AG08396 (cell line): ENCODE measurements around the gene BCAM.
"Not testable (repeated sequence)": the region's sequence is repeated elsewhere in the genome, so short reads cannot be mapped to it uniquely, and the experiment has no call there.

Experiments
- DNase-seq: peaks from one replicate; pipeline ENCODE4 v3.0.0; 2012; ENCODE audit warnings: low spot score, mixed read lengths

BCAM gene

GRCh38 chr19:44817725-44818465, 9.0 kb downstream of the BCAM start:
- no peak for DNase-seq

- no peak for DNase-seq
Observed at GRCh38 chr19:44818466-44819031, 9.6 kb downstream of the BCAM start.

GRCh38 chr19:44819246-44819832, 10.4 kb downstream of the BCAM start:
- DNase-seq, result no peak

DNA sequence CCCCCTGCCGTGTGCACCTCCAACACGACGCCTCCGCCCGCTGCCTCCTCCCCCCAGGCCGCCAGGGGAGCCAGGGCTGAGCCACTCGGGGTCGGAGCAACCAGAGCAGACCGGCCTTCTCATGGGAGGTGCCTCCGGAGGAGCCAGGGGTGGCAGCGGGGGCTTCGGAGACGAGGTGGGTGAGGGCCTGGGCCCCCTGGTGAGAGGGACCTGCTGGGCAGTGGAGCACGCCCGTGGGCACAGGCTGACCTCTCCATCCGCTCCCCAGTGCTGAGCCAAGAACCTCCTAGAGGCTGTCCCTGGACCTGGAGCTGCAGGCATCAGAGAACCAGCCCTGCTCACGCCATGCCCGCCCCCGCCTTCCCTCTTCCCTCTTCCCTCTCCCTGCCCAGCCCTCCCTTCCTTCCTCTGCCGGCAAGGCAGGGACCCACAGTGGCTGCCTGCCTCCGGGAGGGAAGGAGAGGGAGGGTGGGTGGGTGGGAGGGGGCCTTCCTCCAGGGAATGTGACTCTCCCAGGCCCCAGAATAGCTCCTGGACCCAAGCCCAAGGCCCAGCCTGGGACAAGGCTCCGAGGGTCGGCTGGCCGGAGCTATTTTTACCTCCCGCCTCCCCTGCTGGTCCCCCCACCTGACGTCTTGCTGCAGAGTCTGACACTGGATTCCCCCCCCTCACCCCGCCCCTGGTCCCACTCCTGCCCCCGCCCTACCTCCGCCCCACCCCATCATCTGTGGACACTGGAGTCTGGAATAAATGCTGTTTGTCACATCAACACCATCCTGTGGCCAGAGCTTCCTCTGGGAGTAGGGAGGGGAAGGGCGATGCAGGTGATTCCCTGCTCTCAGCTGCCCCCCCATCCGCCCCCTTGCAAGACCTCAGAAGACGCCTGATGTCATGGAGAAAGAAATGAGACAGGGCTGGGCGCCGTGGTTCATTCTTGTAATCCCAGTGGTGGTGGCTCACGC, 12.0 kb downstream of the BCAM start:
- DNase-seq, result peak; percentile 71

- DNase-seq, result no peak
Observed at GRCh38 chr19:44822177-44822576, 13.3 kb downstream of the BCAM start.

GRCh38 chr19:44822670-44823372, 13.9 kb downstream of the BCAM start:
- DNase-seq, result no peak

DNA sequence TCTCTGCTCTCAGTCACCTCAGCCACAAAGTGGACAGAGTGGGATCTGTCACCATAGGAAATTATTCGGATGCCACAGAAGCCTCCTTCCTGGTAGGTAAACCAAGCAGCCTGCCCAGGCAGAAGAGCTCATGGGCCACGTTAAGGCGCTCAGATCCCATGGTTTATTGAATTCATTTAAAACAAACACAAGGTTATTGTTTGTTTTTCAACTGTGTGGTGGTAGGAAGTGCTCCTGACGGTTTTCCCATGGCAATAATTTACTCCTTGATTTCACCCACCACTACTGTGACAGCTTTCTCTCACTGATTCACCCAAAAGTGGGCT, 14.4 kb downstream of the BCAM start:
- no peak for DNase-seq

DNA sequence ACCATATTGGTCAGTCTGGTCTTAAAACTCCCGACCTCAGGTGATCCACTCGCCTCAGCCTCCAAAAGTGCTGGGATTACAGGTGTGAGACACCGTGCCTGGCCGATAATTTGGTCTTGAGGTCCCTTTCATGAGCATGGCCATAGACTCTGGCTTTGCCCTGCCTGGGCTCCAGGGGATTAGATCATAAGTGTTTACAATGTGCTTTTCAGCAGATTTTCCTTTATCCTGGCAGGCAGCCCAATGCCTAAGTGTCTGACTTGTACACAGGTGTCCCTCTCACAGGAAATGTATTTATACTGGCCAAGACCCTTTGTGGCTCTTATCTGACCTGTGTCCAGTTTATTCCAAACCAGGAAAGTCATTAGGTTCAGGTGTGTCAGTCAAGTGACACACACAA, 15.9 kb downstream of the BCAM start:
- no peak for DNase-seq

GRCh38 chr19:44832875-44833274, 24.0 kb downstream of the BCAM start:
- not testable (repeated sequence) for DNase-seq

- DNase-seq, result not testable (repeated sequence)
Observed at GRCh38 chr19:44834399-44834798, 25.5 kb downstream of the BCAM start.

GRCh38 chr19:44839276-44839675, 30.4 kb downstream of the BCAM start:
- no peak for DNase-seq

DNA sequence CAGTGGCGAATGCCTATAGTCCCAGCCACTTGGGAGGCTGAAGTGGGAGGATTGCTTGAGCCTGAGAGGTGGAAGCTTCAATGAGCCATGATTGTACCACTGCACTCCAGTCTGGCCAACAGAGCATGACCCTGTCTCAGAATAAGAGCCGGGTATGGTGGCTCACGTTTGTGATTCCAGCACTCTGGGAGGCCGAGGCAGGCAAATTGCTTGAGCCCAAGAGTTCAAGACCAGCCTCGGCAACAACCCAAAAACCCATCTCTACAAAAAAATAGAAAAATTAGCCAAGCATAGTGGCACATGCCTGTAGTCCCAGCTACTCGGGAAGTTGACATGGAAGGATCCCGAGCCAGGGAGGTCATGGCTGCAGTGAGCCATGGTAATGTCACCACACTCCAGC, 31.9 kb downstream of the BCAM start:
- no peak for DNase-seq

- no peak for DNase-seq
Observed at GRCh38 chr19:44841231-44841630, 32.3 kb downstream of the BCAM start.

DNA sequence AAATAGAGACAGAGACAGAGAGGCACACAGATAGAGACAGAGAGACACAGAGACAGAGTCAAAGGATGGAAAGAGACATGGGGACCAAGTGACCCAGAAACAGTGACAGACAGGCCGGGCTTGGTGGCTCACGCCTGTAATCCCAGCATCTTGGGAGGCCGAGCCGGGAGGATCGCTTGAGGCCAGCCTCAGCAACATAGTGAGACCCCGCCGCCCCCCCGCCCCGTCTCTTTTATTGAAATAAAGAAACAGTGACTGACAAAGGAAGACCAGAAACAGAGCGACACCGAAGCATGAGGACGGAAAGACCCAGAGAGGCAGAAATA, 36.3 kb downstream of the BCAM start:
- DNase-seq, result no peak

- DNase-seq, result peak; percentile 100
Observed at GRCh38 chr19:44845612-44846454, 36.9 kb downstream of the BCAM start, which contains the start of gene NECTIN2. NECTIN2 (plus strand) TSS chr19:44846297; CDS start chr19:44846526, 229 bp downstream.

- peak; percentile 34 for DNase-seq
Observed at GRCh38 chr19:44846455-44847143, 37.7 kb downstream of the BCAM start.

DNA sequence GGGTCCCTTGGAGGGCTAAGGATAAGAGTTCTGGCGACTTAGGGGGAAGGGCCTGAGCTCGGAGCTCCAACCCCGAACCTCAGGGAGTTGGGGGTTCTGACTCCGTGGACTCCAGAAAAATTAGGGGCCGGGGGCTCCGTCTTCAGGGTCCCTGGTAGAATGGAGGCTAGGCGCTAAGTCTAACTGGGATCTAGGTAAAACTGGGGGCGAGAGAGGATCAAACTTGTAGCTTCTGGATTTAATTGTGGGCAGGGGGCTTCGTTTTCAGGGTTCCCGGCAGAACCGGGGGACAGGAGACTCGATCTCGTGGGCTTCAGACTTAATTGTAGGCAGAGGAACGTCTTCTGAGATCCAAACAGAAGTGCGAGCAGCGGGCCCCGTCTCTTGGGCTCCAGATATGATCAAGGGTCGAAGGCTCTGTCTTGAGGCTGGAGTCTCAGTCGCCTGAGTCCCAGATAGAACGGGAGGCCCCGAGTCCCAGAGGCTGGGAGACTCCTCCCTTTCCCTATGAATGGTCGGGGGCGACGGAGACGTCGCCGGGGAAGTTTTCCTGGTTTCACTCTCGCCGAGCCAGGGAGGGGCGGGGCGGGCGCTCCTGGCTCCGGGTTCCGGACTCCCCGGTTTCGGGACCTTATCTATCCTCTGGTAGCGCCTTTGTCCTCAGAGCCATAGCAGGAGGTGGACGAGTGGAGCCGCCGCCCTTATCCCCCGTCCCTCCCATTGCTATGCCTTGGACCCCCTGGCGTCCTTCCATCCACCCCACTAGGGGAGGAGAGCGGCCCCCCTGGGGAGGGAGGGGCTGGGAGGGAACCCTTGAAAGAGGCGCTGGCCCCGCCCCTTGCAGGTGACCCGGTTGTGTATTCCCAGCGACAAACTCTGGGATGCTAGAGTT, 38.5 kb downstream of the BCAM start:
- DNase-seq, result peak; percentile 62

GRCh38 chr19:44848036-44848811, 39.3 kb downstream of the BCAM start:
- peak; percentile 27 for DNase-seq
